Activated CD8-positive, alpha-beta memory T cell treated with anti-CD3 and anti-CD28 coated beads for 36 hours (primary cell): ENCODE measurements around the gene OBP2B. TPM values are rescaled to one million over a fixed set of nuclear protein-coding genes. Genes with fewer than 3 reads are reported as not detected.
"Not testable (repeated sequence)": the region's sequence is repeated elsewhere in the genome, so short reads cannot be mapped to it uniquely, and the experiment has no call there.

Source experiments
- CTCF ChIA-PET: fragments of 350-600 bp; sonication (Branson Sonifier 250); formaldehyde crosslinking; loops from one replicate; lab custom pipeline; 2021; ENCODE audit warnings: antibody characterized with exemption; lab: Charles Lee
- POLR2A ChIA-PET: fragments of 350-600 bp; sonication (Branson Sonifier 250); formaldehyde crosslinking; loops from one replicate; lab custom pipeline; 2021; ENCODE audit warnings: antibody characterized with exemption; lab: Charles Lee
- total RNA-seq, 2 experiments: library from RNA; stranded (reverse); gene quantifications; one replicate each; pipeline ENCODE4 v1.2.3, GENCODE V29; 2021

Gene OBP2B, protein sequence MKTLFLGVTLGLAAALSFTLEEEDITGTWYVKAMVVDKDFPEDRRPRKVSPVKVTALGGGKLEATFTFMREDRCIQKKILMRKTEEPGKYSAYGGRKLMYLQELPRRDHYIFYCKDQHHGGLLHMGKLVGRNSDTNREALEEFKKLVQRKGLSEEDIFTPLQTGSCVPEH
- not detected for total RNA-seq

DNA sequence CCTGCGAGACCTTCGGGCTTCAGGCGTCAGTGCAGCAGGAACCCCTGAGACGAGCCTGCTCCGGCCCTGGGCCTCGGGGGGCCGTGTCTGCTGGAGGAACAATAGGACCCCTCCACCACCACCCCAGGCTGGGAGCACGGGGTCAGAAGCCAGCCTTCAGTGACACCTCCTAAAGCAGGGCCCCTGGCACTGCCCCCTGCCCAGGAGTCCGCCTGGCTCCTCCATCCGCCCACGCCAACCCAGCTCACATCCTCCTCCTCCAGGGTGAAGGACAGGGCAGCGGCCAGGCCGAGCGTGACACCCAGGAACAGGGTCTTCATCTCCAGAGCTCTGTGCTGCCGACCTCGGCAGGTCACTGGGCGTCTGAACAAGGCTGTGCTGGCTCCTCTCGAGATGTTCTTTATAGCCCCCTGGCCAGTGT lies at the start of gene OBP2B:
OBP2B (minus strand) TSS at position 371 of the 421 bp plus-strand sequence; CDS start at position 320, 51 bp downstream.
- CTCF ChIA-PET = not testable (repeated sequence)

DNA sequence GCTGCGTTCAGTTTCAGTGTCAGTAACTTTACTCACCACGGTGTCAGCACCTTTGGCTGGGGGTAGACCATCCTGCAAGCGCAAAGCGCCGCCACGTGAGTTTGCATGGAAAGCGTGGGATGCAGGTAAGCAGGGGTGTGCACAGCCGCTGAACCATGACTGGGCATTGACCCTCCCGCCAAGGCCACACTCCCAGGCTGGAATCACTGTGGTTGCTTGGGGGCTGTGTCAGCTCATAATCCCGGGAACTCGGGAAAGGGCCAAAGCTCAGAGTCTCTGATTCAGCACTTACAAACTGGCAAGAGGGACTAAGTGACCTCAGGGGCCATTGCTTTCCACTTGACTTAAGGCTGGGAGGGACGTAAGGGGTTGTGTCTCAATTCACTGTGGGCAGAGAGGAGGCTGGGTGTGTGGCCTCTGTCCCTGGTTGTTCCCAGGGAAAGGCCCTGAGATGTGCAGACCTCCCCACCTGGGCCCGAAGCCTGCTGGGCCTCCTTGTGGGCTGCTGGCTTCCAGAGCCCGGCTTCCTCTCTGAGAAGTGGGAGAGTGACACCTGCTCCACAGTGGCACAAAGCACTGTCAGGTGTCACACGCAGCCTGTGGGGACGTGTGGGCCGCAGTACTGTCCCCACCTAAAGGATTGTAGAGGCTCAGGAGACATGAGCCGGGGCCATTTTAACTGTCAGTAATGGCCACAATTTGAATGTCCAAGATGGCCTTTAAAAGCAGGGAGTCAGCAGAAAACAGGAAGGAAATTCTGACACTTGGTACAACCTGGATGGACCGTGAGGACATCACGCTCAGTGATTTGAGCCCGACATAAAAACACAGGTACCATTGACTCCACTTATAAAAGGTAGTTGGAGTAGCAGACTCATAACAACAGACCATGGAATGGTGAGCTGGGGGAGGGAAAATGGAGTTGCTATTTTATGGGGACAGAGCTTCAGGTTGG lies 49.3 kb upstream of the OBP2B start:
- CTCF ChIA-PET = no interaction called here
- POLR2A ChIA-PET = no interaction called here

More for the DNA sequence above, at the start of gene OBP2B:
- POLR2A ChIA-PET = not testable (repeated sequence)

- CTCF ChIA-PET = no interaction called here
- POLR2A ChIA-PET = no interaction called here
Measured at GRCh38 chr9:133257465-133257956, 48.5 kb upstream of the OBP2B start.

- ChIA-PET POLR2A (no interaction called here), CTCF (no interaction called here)
Measured at GRCh38 chr9:133256686-133257091, 47.6 kb upstream of the OBP2B start.

- ChIA-PET POLR2A (no interaction called here), CTCF (no interaction called here)
Measured at GRCh38 chr9:133256136-133256461, 47.0 kb upstream of the OBP2B start.

- ChIA-PET POLR2A (no interaction called here), CTCF (no interaction called here)
Measured at GRCh38 chr9:133255371-133256135, 46.5 kb upstream of the OBP2B start.

GRCh38 chr9:133254471-133254870 lies 45.4 kb upstream of the OBP2B start:
- ChIA-PET POLR2A (no interaction called here), CTCF (no interaction called here)

- CTCF ChIA-PET = no interaction called here
- POLR2A ChIA-PET = no interaction called here
Measured at GRCh38 chr9:133253268-133253667, 44.2 kb upstream of the OBP2B start.

DNA sequence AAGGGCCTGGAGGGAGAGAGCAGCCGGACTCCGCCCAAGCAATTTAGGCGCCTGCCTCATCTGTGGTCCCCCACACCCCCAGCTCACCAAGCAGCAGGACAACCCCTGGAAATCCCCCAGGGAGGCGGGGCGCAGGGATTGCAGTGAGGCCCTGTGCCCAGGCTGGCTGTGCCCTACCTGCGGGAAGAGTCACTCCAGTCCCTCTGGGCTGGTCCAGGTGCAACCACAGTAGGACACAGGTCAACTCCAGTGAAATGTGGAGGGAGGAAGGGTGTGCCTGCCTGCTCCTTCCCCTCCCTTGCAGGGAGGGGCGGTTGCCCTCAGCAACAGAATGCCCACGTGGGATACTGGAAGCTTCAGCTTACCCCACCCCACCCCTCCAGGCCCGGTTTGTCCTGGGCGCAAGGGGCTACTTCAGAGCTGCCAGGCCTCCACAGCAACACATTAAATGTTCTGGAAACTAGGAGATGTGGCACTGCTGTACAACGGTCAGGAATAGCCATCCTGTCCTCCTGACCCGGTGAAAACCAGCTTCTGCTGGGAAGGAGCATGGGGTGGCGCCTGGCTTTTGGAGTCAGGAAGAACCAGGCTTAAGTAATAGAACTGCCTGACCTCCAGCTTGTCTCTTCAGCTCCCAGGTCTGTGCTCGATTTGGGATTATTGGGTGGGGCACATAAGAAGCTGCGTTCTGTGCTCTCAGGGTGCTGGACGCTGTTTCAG lies 43.4 kb upstream of the OBP2B start:
- ChIA-PET POLR2A (no interaction called here), CTCF (no interaction called here)

GRCh38 chr9:133251773-133252172 lies 42.7 kb upstream of the OBP2B start:
- CTCF ChIA-PET = no interaction called here
- POLR2A ChIA-PET = no interaction called here

- CTCF ChIA-PET, POLR2A ChIA-PET: not testable (repeated sequence)
Measured at GRCh38 chr9:133251221-133251620, 42.2 kb upstream of the OBP2B start.

DNA sequence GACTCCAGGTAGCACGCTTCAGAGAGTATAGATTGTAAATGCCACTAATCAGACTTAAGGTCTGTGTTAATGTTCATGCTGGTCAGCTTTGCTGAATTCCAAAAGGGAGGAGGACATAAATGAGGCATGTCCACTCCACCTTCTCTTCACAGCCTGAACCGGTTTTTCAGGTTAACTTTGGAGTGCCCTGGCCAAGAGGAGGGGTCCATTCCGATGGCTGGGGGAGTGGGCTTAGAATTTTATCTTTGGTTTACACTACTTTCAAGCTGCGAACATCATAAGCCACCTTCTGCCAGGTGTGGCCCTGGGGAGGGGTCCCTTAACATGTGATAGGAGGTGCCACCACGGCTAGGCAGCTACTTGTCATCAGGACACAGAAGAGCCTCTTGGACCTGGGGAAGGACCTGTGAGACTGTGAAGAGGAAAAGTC lies 41.7 kb upstream of the OBP2B start:
- CTCF ChIA-PET = no interaction called here

DNA sequence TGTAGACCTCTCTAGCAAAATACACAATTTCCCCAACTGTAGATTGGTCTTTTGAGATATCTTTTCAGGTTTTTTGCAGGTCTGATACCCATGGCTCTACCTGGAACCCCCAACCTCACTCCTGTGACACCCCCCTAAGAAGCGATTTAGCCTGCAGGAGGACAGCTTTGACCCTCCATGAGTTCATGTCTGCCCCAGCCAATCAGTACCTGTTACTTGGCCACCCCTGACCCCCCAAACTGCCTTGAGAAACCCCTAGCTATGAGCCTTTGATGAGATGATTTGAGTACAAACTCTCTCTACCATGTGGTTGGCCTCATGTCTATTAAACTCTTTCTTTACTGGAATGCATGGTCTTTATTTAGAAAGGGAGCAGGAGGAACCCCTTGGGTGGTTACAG lies 40.3 kb upstream of the OBP2B start:
- ChIA-PET POLR2A (no interaction called here), CTCF (no interaction called here)

More for the DNA sequence above, 41.7 kb upstream of the OBP2B start:
- POLR2A ChIA-PET = no interaction called here

DNA sequence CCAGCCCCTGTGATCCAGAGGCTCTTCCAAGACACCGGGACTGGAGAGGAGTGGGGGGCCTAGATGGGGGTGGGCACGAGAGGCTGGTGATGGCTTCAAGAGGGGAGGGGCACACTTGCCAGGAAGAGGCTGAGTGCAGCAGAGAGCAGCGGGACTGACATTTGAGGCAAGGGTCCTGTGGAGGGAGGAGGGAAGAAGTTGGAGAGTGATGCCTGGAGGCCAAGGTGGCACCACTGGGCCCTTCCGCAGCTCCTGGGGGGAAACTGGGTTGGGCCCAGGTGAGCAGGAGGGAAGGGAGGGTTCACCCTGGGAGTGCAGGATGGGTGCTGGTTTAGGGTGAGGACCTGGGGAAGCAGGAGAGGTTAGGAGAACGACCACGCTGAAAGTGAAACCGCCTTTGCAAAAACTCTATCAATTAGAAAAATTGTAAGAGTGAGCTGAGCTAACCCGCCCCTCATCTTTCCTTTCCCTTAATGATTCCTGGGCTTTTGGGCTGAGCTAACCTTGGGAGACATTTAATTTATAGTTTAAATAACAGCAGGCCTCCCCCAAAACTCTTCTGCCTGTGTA lies 39.8 kb upstream of the OBP2B start:
- POLR2A ChIA-PET = no interaction called here
- CTCF ChIA-PET = no interaction called here

GRCh38 chr9:133247632-133248031 lies 38.6 kb upstream of the OBP2B start:
- CTCF ChIA-PET = no interaction called here
- POLR2A ChIA-PET = no interaction called here

GRCh38 chr9:133246991-133247390 lies 37.9 kb upstream of the OBP2B start:
- POLR2A ChIA-PET = no interaction called here
- CTCF ChIA-PET = no interaction called here

- POLR2A ChIA-PET = no interaction called here
- CTCF ChIA-PET = no interaction called here
Measured at GRCh38 chr9:133246562-133246961, 37.5 kb upstream of the OBP2B start.

DNA sequence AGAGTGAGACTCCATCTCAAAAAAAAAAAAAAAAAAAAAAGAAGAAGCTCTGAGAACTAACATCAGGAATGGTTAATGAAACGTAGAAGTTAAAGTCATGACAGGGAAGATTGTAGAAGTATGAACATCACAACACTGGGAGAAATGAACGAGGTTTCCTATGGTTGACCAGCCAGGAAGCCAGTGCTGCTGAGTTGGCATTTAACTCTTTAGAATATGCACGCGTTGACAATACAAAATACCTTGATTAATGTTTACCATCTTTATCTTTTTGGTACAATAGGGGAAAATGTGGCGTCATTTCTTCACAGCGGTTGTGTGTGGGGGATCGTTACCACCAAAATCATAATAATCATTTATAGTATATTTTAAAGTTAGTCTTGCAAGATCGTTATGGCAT lies 33.9 kb upstream of the OBP2B start:
- ChIA-PET CTCF (no interaction called here), POLR2A (no interaction called here)

GRCh38 chr9:133242241-133242640 lies 33.2 kb upstream of the OBP2B start:
- POLR2A ChIA-PET = no interaction called here
- CTCF ChIA-PET = no interaction called here
